Measurements from ENCODE around the gene BICC1.
A peak's percentile ranks its signal among the peaks of the same experiment; 100 is the strongest.

- TF ChIP-seq CTCF (IDR thresholded peaks at IDR 0.05): peak in 5 of 7 experiments; percentile 26 to 52 (median 42)
- no peak for TF ChIP-seq POLR2A (IDR thresholded peaks at IDR 0.05)
- TF ChIP-seq EP300 (IDR thresholded peaks at IDR 0.05): no peak
These were observed 269.3 kb downstream of the BICC1 start for GRCh38 chr10:58781873-58782488.
